Neuronal stem cell (in vitro differentiated cells): Measurements from ENCODE around the gene C2orf76.

ENCODE experiments used
- DNase-seq: peaks from one replicate; pipeline ENCODE4 v3.0.0-alpha.2; 2013; ENCODE audit warnings: low spot score
- H2AFZ ChIP-seq: one replicate; pipeline ENCODE4 v1.6.1; 2013; ENCODE audit warnings: mild to moderate bottlenecking, low read length, inconsistent platforms
- H2AK5ac ChIP-seq: 2 replicates; pipeline ENCODE4 v1.6.1; 2013; ENCODE audit warnings: low read depth, mild to moderate bottlenecking, inconsistent platforms, low read length, moderate library complexity, mixed read lengths
- H2BK120ac ChIP-seq: 2 replicates; pipeline ENCODE4 v1.6.1; 2013; ENCODE audit warnings: low read depth, mild to moderate bottlenecking, inconsistent platforms, low read length, moderate library complexity, mixed read lengths
- H2BK12ac ChIP-seq: one replicate; pipeline ENCODE4 v1.6.1; 2013; ENCODE audit warnings: low read length, inconsistent platforms
- H2BK15ac ChIP-seq: 2 replicates; pipeline ENCODE4 v1.6.1; 2013; ENCODE audit warnings: mild to moderate bottlenecking, low read length, inconsistent platforms, mixed read lengths
- H2BK5ac ChIP-seq: one replicate; pipeline ENCODE4 v1.6.1; 2013; ENCODE audit warnings: inconsistent platforms, mild to moderate bottlenecking, low read length, moderate library complexity
- H3K14ac ChIP-seq: one replicate; pipeline ENCODE4 v1.6.1; 2013; ENCODE audit warnings: low read length, inconsistent platforms
- H3K18ac ChIP-seq: 2 replicates; pipeline ENCODE4 v1.6.1; 2013; ENCODE audit warnings: low read length, inconsistent platforms
- H3K23ac ChIP-seq: 2 replicates; pipeline ENCODE4 v1.6.1; 2013; ENCODE audit warnings: low read depth, mild to moderate bottlenecking, mixed read lengths, low read length, inconsistent platforms; ENCODE audit not compliant: poor library complexity
- H3K27ac ChIP-seq: replicated peaks from 3 replicates; pipeline ENCODE4 v1.5.1; 2013; ENCODE audit warnings: low read length, inconsistent platforms
- H3K27me3 ChIP-seq, 3 experiments: 2 replicates each; pipeline ENCODE4 v1.6.1; 2013; ENCODE audit warnings: low read length in 3 of 3, mild to moderate bottlenecking in 2 of 3, inconsistent platforms in 1 of 3, low read depth in 1 of 3, mixed read lengths in 1 of 3, moderate library complexity in 1 of 3; ENCODE audit not compliant: control insufficient read depth in 3 of 3, insufficient read depth in 3 of 3
- H3K36me3 ChIP-seq, 2 donors: replicated peaks in 1 of 2; 2 replicates each; pipeline ENCODE4 v1.6.1; 2013; ENCODE audit warnings: low read length in 2 of 2; ENCODE audit not compliant: control insufficient read depth in 2 of 2, insufficient read depth in 2 of 2
- H3K4ac ChIP-seq: 2 replicates; pipeline ENCODE4 v1.6.1; 2013; ENCODE audit warnings: inconsistent platforms, mild to moderate bottlenecking, low read length, moderate library complexity
- H3K4me1 ChIP-seq, 2 donors: 1 replicate in 1 of 2; 2 replicates in 1 of 2; pipeline ENCODE4 v1.6.1; 2013; ENCODE audit warnings: low read length in 2 of 2, low read depth in 1 of 2; ENCODE audit not compliant: control insufficient read depth in 2 of 2, insufficient read depth in 1 of 2
- H3K4me2 ChIP-seq: one replicate; pipeline ENCODE4 v1.6.1; 2013; ENCODE audit warnings: mild to moderate bottlenecking, low read length, inconsistent platforms; ENCODE audit not compliant: insufficient read depth, poor library complexity, severe bottlenecking
- H3K4me3 ChIP-seq, 2 donors: 2 replicates each; pipeline ENCODE4 v1.5.1; 2013; ENCODE audit warnings: low read length in 2 of 2, mild to moderate bottlenecking in 2 of 2, inconsistent platforms in 1 of 2, moderate library complexity in 1 of 2
- H3K79me1 ChIP-seq: one replicate; pipeline ENCODE4 v1.6.1; 2013; ENCODE audit warnings: low read depth, mild to moderate bottlenecking, inconsistent platforms, low read length, moderate library complexity
- H3K9ac ChIP-seq: one replicate; pipeline ENCODE4 v1.6.1; 2013; ENCODE audit warnings: mild to moderate bottlenecking, low read depth, low read length, inconsistent platforms; ENCODE audit not compliant: poor library complexity
- H3K9me3 ChIP-seq, 2 donors: replicated peaks in 1 of 2; 2 replicates each; pipeline versions ENCODE3 to v1.6.1; 2013; ENCODE audit warnings: low read length in 2 of 2, mild to moderate bottlenecking in 2 of 2, inconsistent platforms in 1 of 2, low read depth in 1 of 2, mixed read lengths in 1 of 2, moderate library complexity in 1 of 2; ENCODE audit not compliant: control insufficient read depth in 2 of 2, insufficient read depth in 1 of 2
- H4K8ac ChIP-seq: one replicate; pipeline ENCODE4 v1.6.1; 2013; ENCODE audit warnings: low read depth, mild to moderate bottlenecking, inconsistent platforms, low read length, moderate library complexity
- H4K91ac ChIP-seq: one replicate; pipeline ENCODE4 v1.6.1; 2013; ENCODE audit warnings: low read length, low read depth, mild to moderate bottlenecking, inconsistent platforms; ENCODE audit not compliant: poor library complexity
- WGBS, 2 donors: extraction: QIAGEN DNeasy Blood & Tissue Kit; methylation state at CpG; one replicate each; pipeline ENCODE4 v1.1.7; 2013; ENCODE audit warnings: missing lambda C conversion rate in 2 of 2, mixed read lengths in 1 of 2; ENCODE audit not compliant: insufficient read length in 2 of 2, insufficient replicate concordance in 1 of 2; ENCODE audit errors: extremely low coverage in 2 of 2; 5-methylcytosine and 5-hydroxymethylcytosine counted together

C2orf76 gene

GRCh38 chr2:119383410-119384140 lies 16.9 kb upstream of the C2orf76 start:
- Histone ChIP-seq H3K18ac (no peak overlapping the region), H3K14ac (no peak overlapping the region), H2BK12ac (no peak overlapping the region), H4K91ac (no peak overlapping the region), H2AFZ (no peak overlapping the region), H3K4me3 (no peak overlapping the region), H3K9me3 (no peaks in the 10 kb centered on the region), H3K79me1 (no peaks in the 10 kb centered on the region), H2BK15ac (no peak overlapping the region), H3K27ac (no peak overlapping the region), H3K9ac (no peak overlapping the region), H3K4ac (no peak overlapping the region), H3K27me3 (peaks cover 0 to 9% (median 0%) of the 10 kb centered on the region in 3 experiments), H4K8ac (no peak overlapping the region), H2BK5ac (no peak overlapping the region), H3K23ac (no peak overlapping the region), H2AK5ac (no peak overlapping the region), H3K4me1 (no peaks in the 10 kb centered on the region), H2BK120ac (no peak overlapping the region), H3K4me2 (no peak overlapping the region), H3K36me3 (no peaks in the 10 kb centered on the region)
- no CpG with 5 or more reads among the region's 6 CpGs for WGBS, 2 donors
- DNase-seq: no peak

- H3K18ac ChIP-seq: no peak overlapping the region
- H3K36me3 ChIP-seq: peaks cover under 1 to 6% of the 10 kb centered on the region in 2 donors
- H3K27me3 ChIP-seq: peaks cover 0 to 6% (median 0%) of the 10 kb centered on the region in 3 experiments
- H2BK12ac ChIP-seq: no peak overlapping the region
- H4K91ac ChIP-seq: no peak overlapping the region
- H3K9me3 ChIP-seq: peaks cover under 1% of the 10 kb centered on the region in 2 donors
- no peak overlapping the region for H3K4me3 ChIP-seq
- no peak overlapping the region for H2BK120ac ChIP-seq
- H2AFZ ChIP-seq: no peak overlapping the region
- DNase-seq: no peak
- H4K8ac ChIP-seq: no peak overlapping the region
- no CpG with 5 or more reads among the region's 6 CpGs for WGBS, 2 donors
- H3K79me1 ChIP-seq: no peaks in the 10 kb centered on the region
- H3K14ac ChIP-seq: no peak overlapping the region
- H3K4ac ChIP-seq: no peak overlapping the region
- H2AK5ac ChIP-seq: no peak overlapping the region
- H2BK5ac ChIP-seq: no peak overlapping the region
- H3K23ac ChIP-seq: no peak overlapping the region
- no peak overlapping the region for H3K9ac ChIP-seq
- no peak overlapping the region for H2BK15ac ChIP-seq
- H3K4me2 ChIP-seq: no peak overlapping the region
- no peak overlapping the region for H3K27ac ChIP-seq
- H3K4me1 ChIP-seq: no peaks in the 10 kb centered on the region
Measured at GRCh38 chr2:119378566-119378965, 11.9 kb upstream of the C2orf76 start.

DNA sequence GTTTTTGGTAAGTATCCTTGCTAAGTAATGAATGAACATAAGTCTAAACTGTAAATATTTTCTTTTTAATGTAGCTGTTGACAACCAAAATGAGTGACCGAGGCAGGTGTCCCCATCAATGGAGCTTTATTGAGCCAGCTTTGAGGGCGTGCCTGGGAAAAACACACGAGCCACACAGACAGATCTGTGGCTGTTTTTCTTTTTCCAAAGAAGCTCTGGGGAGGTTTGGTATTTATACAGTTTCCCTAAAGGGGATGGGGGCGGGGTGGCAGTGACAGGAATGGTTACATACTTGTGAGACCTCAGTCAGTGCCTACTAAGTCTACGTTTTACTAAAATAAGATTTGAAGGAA lies 11.3 kb upstream of the C2orf76 start:
- WGBS, 2 donors: no CpG with 5 or more reads among the region's 5 CpGs
- peaks cover 6 to 12% of the 10 kb centered on the region in 2 donors for H3K36me3 ChIP-seq
- H3K4me3 ChIP-seq: no peak overlapping the region
- H3K27me3 ChIP-seq: peaks cover 0 to under 1% (median 0%) of the 10 kb centered on the region in 3 experiments
- H3K4ac ChIP-seq: no peak overlapping the region
- H3K9ac ChIP-seq: no peak overlapping the region
- H2BK5ac ChIP-seq: no peak overlapping the region
- no peak overlapping the region for H2BK15ac ChIP-seq
- no peak for DNase-seq
- no peak overlapping the region for H2AFZ ChIP-seq
- no peak overlapping the region for H2BK12ac ChIP-seq
- H3K9me3 ChIP-seq: peaks cover 4 to 6% of the 10 kb centered on the region in 2 donors
- H2AK5ac ChIP-seq: no peak overlapping the region
- H3K79me1 ChIP-seq: no peaks in the 10 kb centered on the region
- H3K4me2 ChIP-seq: no peak overlapping the region
- no peak overlapping the region for H3K18ac ChIP-seq
- H3K4me1 ChIP-seq: no peaks in the 10 kb centered on the region
- no peak overlapping the region for H3K14ac ChIP-seq
- H3K23ac ChIP-seq: no peak overlapping the region
- H4K91ac ChIP-seq: no peak overlapping the region
- H4K8ac ChIP-seq: no peak overlapping the region
- no peak overlapping the region for H2BK120ac ChIP-seq
- H3K27ac ChIP-seq: no peak overlapping the region

DNA sequence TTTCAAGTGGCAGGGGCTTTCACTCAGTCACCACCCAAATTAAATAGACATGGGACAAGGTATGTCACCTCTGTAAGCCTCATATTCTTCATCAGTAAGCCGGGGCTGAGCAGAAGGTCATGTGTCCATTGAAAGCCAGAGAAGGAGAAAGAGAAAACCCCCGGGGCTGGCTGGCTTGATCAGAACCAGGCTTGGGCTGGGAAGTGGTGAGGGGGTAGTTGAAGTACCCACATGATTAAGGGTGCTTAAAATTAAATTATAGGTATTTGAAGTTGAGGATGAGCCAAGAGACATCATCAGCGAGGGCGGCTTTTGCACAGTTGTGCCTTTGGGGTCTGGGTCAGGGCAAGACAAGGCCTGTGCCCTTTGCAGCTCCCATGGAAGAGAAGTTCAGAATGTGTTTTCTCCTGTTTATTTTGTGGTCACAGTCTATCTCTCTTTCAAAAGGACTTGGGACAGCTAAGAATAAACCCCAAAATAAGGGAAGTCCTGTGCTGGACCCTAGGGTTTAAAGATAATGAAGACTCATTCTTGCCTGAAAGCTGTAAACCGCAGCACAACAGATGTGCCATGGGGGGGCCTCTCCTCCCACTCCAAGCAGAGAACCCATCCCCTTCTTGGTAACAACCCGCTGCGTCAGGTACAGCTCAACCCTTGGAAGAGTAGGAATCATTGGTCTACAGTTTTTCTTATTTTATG lies 10.8 kb upstream of the C2orf76 start:
- Histone ChIP-seq H3K9me3 (peaks cover 8 to 9% of the 10 kb centered on the region in 2 donors), H3K27me3 (no peaks in the 10 kb centered on the region), H3K4me3 (no peak overlapping the region), H3K23ac (no peak overlapping the region), H3K14ac (no peak overlapping the region), H4K8ac (no peak overlapping the region), H2AK5ac (no peak overlapping the region), H2BK15ac (no peak overlapping the region), H3K79me1 (no peaks in the 10 kb centered on the region), H3K36me3 (peaks cover 11 to 17% of the 10 kb centered on the region in 2 donors), H2AFZ (no peak overlapping the region), H3K18ac (no peak overlapping the region), H4K91ac (no peak overlapping the region), H2BK12ac (no peak overlapping the region), H3K4me2 (no peak overlapping the region), H2BK5ac (no peak overlapping the region), H2BK120ac (no peak overlapping the region), H3K4me1 (no peaks in the 10 kb centered on the region), H3K9ac (no peak overlapping the region), H3K27ac (no peak overlapping the region), H3K4ac (no peak overlapping the region)
- WGBS, 2 donors: no CpG with 5 or more reads among the region's 7 CpGs
- DNase-seq: no peak
